HL-60 (cell line): ENCODE results near the gene CDCA4.

ENCODE experiments used
- DNase-seq, 2 experiments: peaks; one replicate each; pipeline ENCODE4 v3.0.0-alpha.2; 2010 to 2020; ENCODE audit warnings: low read depth in 1 of 2, low spot score in 1 of 2
- H3K27ac ChIP-seq: fragments of 250-450 bp; sonication (Bioruptor Pico); replicated peaks from 2 replicates; pipeline ENCODE4 v1.5.1; 2020; ENCODE audit warnings: mild to moderate bottlenecking, moderate library complexity
- H3K27me3 ChIP-seq: fragments of 250-450 bp; sonication (Bioruptor Pico); 2 replicates; pipeline ENCODE4 v1.5.1; 2021; ENCODE audit warnings: mild to moderate bottlenecking, moderate library complexity; ENCODE audit not compliant: insufficient read depth, poor library complexity, severe bottlenecking
- H3K4me3 ChIP-seq: replicated peaks from 2 replicates; pipeline ENCODE4 v1.5.1; 2011; ENCODE audit warnings: mild to moderate bottlenecking, control low read depth, low read length; ENCODE audit not compliant: insufficient read depth
- CTCF ChIP-seq: IDR thresholded peaks from one replicate; pipeline ENCODE4 v1.5.1; 2011; ENCODE audit warnings: low read length, control low read depth, inconsistent platforms; ENCODE audit not compliant: insufficient read depth
- GABPA ChIP-seq: IDR thresholded peaks from 2 replicates; pipeline ENCODE4 v1.6.1; 2012; ENCODE audit warnings: low read depth
- POLR2AphosphoS5 ChIP-seq: IDR thresholded peaks from 2 replicates; pipeline ENCODE4 v1.6.1; 2012; ENCODE audit warnings: low read depth
- REST ChIP-seq: IDR thresholded peaks from 2 replicates; pipeline ENCODE4 v1.6.1; 2012; ENCODE audit warnings: low read depth; ENCODE audit not compliant: insufficient replicate concordance
- SPI1 ChIP-seq: IDR thresholded peaks from 2 replicates; pipeline ENCODE4 v1.6.1; 2012; ENCODE audit warnings: low read depth, mild to moderate bottlenecking, borderline replicate concordance

Gene CDCA4

GRCh38 chr14:104968153-104968527 is 52.7 kb downstream of the CDCA4 start:
- Histone ChIP-seq H3K27me3 (peaks cover 38% of the 10 kb centered on the region), H3K4me3 (no peak overlapping the region), H3K27ac (no peak overlapping the region)
- no peak for TF ChIP-seq GABPA
- TF ChIP-seq CTCF, result no peak
- no peak for TF ChIP-seq SPI1
- TF ChIP-seq POLR2AphosphoS5, result no peak
- DNase-seq, result no peak

- Histone ChIP-seq H3K27me3 (peaks cover 40% of the 10 kb centered on the region), H3K4me3 (no peak overlapping the region), H3K27ac (no peak overlapping the region)
- TF ChIP-seq POLR2AphosphoS5 (no peak), GABPA (no peak), SPI1 (no peak), CTCF (no peak), REST (no peak)
- no peak for DNase-seq
Observed at GRCh38 chr14:104967386-104968152, 53.3 kb downstream of the CDCA4 start.

GRCh38 chr14:104966981-104967385 is 53.9 kb downstream of the CDCA4 start:
- TF ChIP-seq GABPA (no peak), CTCF (no peak), SPI1 (no peak), POLR2AphosphoS5 (no peak), REST (no peak)
- H3K27me3 ChIP-seq, result peaks cover 43% of the 10 kb centered on the region
- no peak overlapping the region for H3K4me3 ChIP-seq
- DNase-seq, result no peak
- no peak overlapping the region for H3K27ac ChIP-seq
